Fibroblast of skin of back (primary cell): ENCODE measurements around the gene C11orf16.
"Not testable (repeated sequence)": the region's sequence is repeated elsewhere in the genome, so short reads cannot be mapped to it uniquely, and the experiment has no call there.

Experiments used
- DNase-seq: peaks from one replicate; pipeline ENCODE4 v3.0.0-alpha.2; 2013

C11orf16 gene

DNA sequence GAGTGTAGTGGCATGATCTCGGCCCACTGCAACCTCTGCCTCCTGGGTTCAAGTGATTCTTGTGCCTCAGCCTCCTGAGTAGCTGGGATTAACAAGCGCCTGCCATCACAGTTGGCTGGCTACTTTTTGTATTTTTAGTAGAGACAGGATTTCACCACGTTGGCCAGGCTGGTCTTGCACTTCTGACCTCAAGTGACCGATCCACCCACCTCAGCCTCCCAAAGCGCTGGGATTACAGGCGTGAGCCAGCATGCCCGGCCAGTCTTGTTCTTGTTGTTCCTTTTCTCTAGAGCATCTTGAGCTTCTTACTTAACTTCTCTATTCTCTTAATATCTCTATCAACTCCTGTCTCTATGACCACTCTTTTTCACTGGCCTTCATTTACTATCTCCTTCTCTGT is 51.2 kb downstream of the C11orf16 start:
- DNase-seq: not testable (repeated sequence)

DNA sequence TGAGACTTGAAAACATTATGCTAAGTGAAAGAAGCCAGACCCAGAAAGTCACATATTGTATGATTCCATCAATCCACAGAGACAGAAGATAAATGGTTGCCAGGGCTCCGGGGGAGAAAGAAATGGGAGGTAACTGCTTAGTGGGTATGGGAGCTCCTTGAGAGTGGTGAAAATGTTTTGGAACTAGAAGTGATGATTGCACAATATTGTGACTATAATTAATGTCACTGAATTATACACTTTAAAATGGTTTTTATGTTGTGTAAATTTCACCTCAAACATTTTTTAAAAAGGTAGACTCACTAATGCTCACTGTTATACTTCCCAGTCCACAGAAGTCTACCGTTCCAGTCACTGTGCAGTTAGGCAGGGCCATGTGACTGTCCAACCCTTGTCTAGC is 54.0 kb downstream of the C11orf16 start:
- DNase-seq: no peak

DNA sequence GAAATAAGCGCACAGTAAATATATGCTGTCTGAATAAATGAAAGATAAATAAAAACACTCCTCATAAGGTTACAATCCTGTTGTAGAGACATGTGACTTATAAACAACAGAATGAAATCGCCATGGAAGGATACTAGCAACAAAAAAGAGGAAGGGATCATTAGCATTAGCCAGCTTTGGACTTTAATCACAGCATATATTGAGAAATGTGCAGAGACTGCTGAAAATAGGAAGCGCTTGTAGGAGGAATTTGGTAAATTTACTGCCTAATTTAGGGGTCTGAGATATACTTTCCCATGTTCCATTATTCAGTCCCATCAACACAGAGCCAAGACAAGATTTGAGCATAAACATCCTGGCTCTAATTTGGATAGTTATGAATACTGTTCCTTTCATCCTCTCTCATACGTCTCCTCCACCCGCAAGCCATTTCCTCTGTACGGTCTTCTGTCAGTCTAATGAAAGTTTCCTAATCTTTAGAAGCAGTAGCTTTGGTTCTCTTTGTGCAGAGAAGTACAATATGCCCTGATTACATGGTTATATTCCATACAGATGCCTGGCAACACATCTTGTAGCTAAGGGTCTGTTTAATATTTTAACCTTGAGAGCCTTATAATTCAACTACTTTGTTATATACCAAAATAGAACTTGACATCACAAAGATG is 58.9 kb downstream of the C11orf16 start:
- DNase-seq: no peak

DNA sequence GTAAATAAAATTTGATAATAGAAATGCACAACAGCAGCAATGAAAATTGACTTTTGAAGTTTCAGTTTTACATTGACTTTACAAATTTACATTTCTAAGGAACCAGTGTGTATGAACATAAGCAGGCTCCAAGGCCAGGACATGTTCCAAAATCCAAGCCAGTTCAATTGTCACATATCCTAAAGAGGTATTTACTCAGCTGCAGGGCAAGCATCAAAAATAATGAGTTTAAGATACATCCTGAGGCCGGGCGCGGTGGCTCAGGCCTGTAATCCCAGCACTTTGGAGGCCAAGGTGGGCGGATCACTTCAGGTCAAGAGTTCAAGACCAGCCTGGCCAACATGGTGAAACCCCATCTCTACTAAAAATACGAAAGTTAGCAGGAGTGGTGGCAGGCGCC is 60.8 kb downstream of the C11orf16 start:
- DNase-seq: no peak

DNA sequence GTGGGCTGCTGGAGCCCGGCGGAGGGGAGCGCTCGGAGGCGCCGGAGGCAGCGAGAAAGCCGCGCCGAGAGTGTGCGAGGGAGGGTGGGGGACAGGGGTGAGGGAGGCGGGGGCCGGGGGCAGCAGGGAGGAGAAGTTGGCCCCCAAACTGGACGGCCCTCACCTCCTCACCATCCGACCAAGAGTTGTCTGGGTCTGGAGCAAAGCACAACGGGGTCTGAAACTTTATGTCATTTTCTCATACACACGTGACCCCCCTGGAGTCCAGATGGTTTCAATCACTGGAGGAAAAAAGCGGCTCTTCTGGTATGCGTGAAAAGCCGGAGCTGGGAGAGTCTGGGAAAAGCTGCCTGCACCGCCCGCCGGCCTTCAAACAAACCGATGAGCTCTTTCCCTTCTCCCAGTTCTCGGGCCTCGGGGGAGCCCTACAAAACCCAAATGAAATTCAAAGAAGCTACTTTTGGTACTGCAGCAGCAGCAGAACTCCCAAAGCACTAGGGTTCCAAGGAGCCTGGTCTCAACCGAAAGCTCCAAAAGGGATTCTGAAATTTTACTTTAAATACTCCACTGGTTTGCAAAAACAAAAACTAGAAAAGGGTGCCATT is 61.5 kb downstream of the C11orf16 start:
- peak; percentile 98 for DNase-seq

DNA sequence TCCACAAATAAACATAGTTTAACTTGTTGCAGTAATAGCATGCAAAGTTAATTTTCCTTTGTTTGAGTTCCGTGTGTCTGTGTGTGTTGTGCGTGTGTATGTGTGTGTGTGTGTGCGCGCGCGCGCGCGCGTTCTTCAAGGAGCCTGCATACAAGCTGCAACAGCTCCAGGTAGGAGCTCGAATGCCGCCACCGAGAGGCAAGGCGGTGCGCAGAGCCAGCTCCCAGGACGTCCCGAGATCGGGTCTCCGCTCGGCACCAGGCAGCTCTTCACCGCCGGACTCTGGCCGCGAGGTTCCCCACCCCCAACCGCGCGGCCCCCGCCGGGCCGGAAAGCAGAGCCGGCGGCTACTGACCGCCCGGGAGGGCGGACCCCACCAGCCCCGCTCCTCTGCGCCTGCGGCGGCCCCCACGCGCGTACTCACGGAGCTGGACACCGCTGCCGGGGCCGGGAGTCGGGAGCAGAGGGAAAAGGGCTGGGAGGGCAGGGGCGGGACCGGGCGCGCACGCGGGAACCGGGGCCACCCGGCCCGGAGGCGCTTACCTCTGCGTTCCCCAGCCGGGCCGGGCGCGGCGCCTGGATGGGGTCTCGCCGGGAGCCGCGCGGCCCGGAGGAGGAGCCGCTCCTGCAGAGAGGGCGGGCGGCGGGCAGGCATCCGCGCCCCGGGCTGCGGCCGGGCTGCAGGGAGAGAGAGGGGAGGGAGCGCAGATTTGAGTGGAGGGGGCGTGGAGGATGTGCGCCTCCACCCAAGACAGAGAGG is 62.2 kb downstream of the C11orf16 start:
- DNase-seq: peak; percentile 77
